IMR-90 (cell line): ENCODE measurements around the gene HYAL2. TPM values are rescaled to one million over a fixed set of nuclear protein-coding genes. Genes with fewer than 3 reads are reported as not detected.

Source experiments
- ATAC-seq: fragments of 200-7000 bp; cut with Tn5 transposase; 2 replicates; pipeline ENCODE4 v1.9.1; 2020; ENCODE audit warnings: low read depth, mild to moderate bottlenecking, moderate library complexity
- BruUV-seq: library from RNA; stranded (reverse); fragments of 400-500 nt; replicated peaks from 2 replicates; lab custom pipeline; 2021; lab: Mats Ljungman, UMichigan
- CTCF ChIA-PET: fragments of 300-600 bp; formaldehyde crosslinking; extraction: SDS; loops from one replicate; lab custom pipeline; 2021; ENCODE audit warnings: antibody characterized with exemption; lab: Yijun Ruan, JAX
- POLR2A ChIA-PET: fragments of 300-600 bp; sonication (Branson Sonifier 250); formaldehyde crosslinking; loops from one replicate; lab custom pipeline; 2022; ENCODE audit warnings: antibody characterized with exemption; ENCODE audit not compliant: unreplicated experiment; lab: Charles Lee
- DNase-seq: peaks from one replicate; pipeline ENCODE4 v3.0.0; 2013
- H2AFZ ChIP-seq: replicated peaks from 2 replicates; pipeline ENCODE3; 2013; ENCODE audit warnings: low read length, mild to moderate bottlenecking; ENCODE audit not compliant: poor library complexity
- H2AK5ac ChIP-seq: 2 replicates; pipeline ENCODE4 v1.6.1; 2013; ENCODE audit warnings: low read depth, low read length, inconsistent platforms
- H2AK9ac ChIP-seq: replicated peaks from 2 replicates; pipeline ENCODE3; 2013; ENCODE audit warnings: mild to moderate bottlenecking, low read depth, low read length, moderate library complexity; ENCODE audit not compliant: poor library complexity
- H2BK120ac ChIP-seq: 2 replicates; pipeline ENCODE4 v1.6.1; 2013; ENCODE audit warnings: low read depth, low read length, inconsistent platforms
- H2BK15ac ChIP-seq: 3 replicates; pipeline ENCODE4 v1.6.1; 2013; ENCODE audit warnings: low read depth, low read length, inconsistent platforms
- H2BK20ac ChIP-seq: 2 replicates; pipeline ENCODE4 v1.6.1; 2013; ENCODE audit warnings: low read depth, mild to moderate bottlenecking, inconsistent platforms, low read length, moderate library complexity
- H2BK5ac ChIP-seq: 2 replicates; pipeline ENCODE4 v1.6.1; 2013; ENCODE audit warnings: mild to moderate bottlenecking, low read depth, low read length, inconsistent platforms; ENCODE audit not compliant: poor library complexity, severe bottlenecking
- H3K14ac ChIP-seq: replicated peaks from 2 replicates; pipeline ENCODE4 v1.6.1; 2013; ENCODE audit warnings: low read depth, low read length, inconsistent platforms
- H3K18ac ChIP-seq: 2 replicates; pipeline ENCODE4 v1.6.1; 2013; ENCODE audit warnings: low read depth, low read length, control low read depth
- H3K23ac ChIP-seq: 2 replicates; pipeline ENCODE4 v1.6.1; 2013; ENCODE audit warnings: low read depth, low read length, inconsistent platforms
- H3K27ac ChIP-seq: 2 replicates; pipeline ENCODE4 v1.5.1; 2013; ENCODE audit warnings: mild to moderate bottlenecking, control low read depth, low read length; ENCODE audit not compliant: insufficient read depth
- H3K27me3 ChIP-seq: 2 replicates; pipeline ENCODE4 v1.6.1; 2013; ENCODE audit warnings: low read length; ENCODE audit not compliant: control insufficient read depth, insufficient read depth
- H3K36me3 ChIP-seq: 2 replicates; pipeline ENCODE4 v1.6.1; 2013; ENCODE audit warnings: low read length, mixed read lengths; ENCODE audit not compliant: control insufficient read depth, insufficient read depth
- H3K4ac ChIP-seq: 2 replicates; pipeline ENCODE4 v1.6.1; 2013; ENCODE audit warnings: low read depth, low read length, inconsistent platforms
- H3K4me1 ChIP-seq: 2 replicates; pipeline ENCODE4 v1.6.1; 2013; ENCODE audit warnings: low read length, mixed read lengths; ENCODE audit not compliant: control insufficient read depth, insufficient read depth
- H3K4me2 ChIP-seq: 2 replicates; pipeline ENCODE4 v1.6.1; 2013; ENCODE audit warnings: low read depth, mild to moderate bottlenecking, control low read depth, low read length, moderate library complexity
- H3K4me3 ChIP-seq: 2 replicates; pipeline ENCODE4 v1.5.1; 2013; ENCODE audit warnings: low read depth, mild to moderate bottlenecking, control low read depth, low read length, moderate library complexity; ENCODE audit not compliant: insufficient read depth
- H3K56ac ChIP-seq: 2 replicates; pipeline ENCODE4 v1.6.1; 2013; ENCODE audit warnings: low read length, inconsistent platforms; ENCODE audit not compliant: insufficient read depth; ENCODE audit errors: extremely low read depth
- H3K79me1 ChIP-seq, 2 experiments: 2 replicates each; pipeline ENCODE4 v1.6.1; 2013; ENCODE audit warnings: low read length in 2 of 2, inconsistent platforms in 1 of 2, low read depth in 1 of 2
- H3K9ac ChIP-seq: 2 replicates; pipeline ENCODE4 v1.6.1; 2013; ENCODE audit warnings: low read depth, low read length, control low read depth
- H3K9me1 ChIP-seq: 2 replicates; pipeline ENCODE4 v1.6.1; 2013; ENCODE audit warnings: low read length, inconsistent platforms; ENCODE audit not compliant: insufficient read depth
- H3K9me3 ChIP-seq: 2 replicates; pipeline ENCODE4 v1.6.1; 2013; ENCODE audit warnings: low read length; ENCODE audit not compliant: control insufficient read depth, insufficient read depth
- H4K20me1 ChIP-seq: 2 replicates; pipeline ENCODE4 v1.6.1; 2013; ENCODE audit warnings: low read length, inconsistent platforms; ENCODE audit not compliant: insufficient read depth
- H4K5ac ChIP-seq: 2 replicates; pipeline ENCODE4 v1.6.1; 2013; ENCODE audit warnings: mild to moderate bottlenecking, low read depth, low read length, control low read depth
- H4K8ac ChIP-seq, 2 experiments: 2 replicates each; pipeline ENCODE4 v1.6.1; 2013; ENCODE audit warnings: low read depth in 2 of 2, low read length in 2 of 2, control low read depth in 1 of 2, inconsistent platforms in 1 of 2
- H4K91ac ChIP-seq: 2 replicates; pipeline ENCODE4 v1.6.1; 2013; ENCODE audit warnings: low read depth, low read length, inconsistent platforms; ENCODE audit not compliant: insufficient read depth
- CEBPB ChIP-seq: IDR thresholded peaks from 2 replicates; pipeline ENCODE4 v1.6.1; 2012; ENCODE audit warnings: low read depth, low read length, improper control_type of control experiment
- CTCF ChIP-seq: conservative IDR thresholded peaks from 2 replicates; pipeline ENCODE4 v1.5.1; 2012; ENCODE audit warnings: mild to moderate bottlenecking, low read depth, low read length, improper control_type of control experiment
- MAFK ChIP-seq: IDR thresholded peaks from 2 replicates; pipeline ENCODE4 v1.6.1; 2012; ENCODE audit warnings: low read depth, low read length, improper control_type of control experiment
- NFE2L2 ChIP-seq: fragments of 150-350 bp; IDR thresholded peaks from 2 replicates; pipeline ENCODE4 v1.6.1; 2016; ENCODE audit warnings: low read depth, mild to moderate bottlenecking, low read length
- RAD21 ChIP-seq: IDR thresholded peaks from 2 replicates; pipeline ENCODE4 v1.6.1; 2012; ENCODE audit warnings: low read length, improper control_type of control experiment
- SMC3 ChIP-seq: fragments of 150-350 bp; IDR thresholded peaks from 2 replicates; pipeline ENCODE4 v1.6.1; 2016; ENCODE audit warnings: low read depth, mild to moderate bottlenecking, antibody characterized with exemption, low read length, moderate library complexity
- WGBS, 2 experiments: methylation state at CpG; one replicate each; pipeline versions ENCODE4 v1.1.5 to v1.1.7; 2013; ENCODE audit warnings: missing lambda C conversion rate in 2 of 2; ENCODE audit not compliant: insufficient read length in 1 of 2; ENCODE audit errors: extremely low coverage in 2 of 2; 5-methylcytosine and 5-hydroxymethylcytosine counted together
- dilution Hi-C: fragments of 300-500 bp; cut with HindIII; formaldehyde crosslinking; loops from one replicate; pipeline ENCODE4 v1.14.3; 2018; ENCODE audit warnings: low sequenced_read_pairs; ENCODE audit not compliant: unreplicated experiment
- in situ Hi-C: fragments of 300-500 bp; cut with MboI; formaldehyde crosslinking; loops from 3 replicates; pipeline ENCODE4 v1.14.3; 2019; ENCODE audit warnings: low sequenced_read_pairs, inconsistent platforms, mixed read lengths
- intact Hi-C: fragments of 100-400 bp; cut with micrococcal nuclease; formaldehyde crosslinking; loops from 2 replicates; pipeline ENCODE4 v1.10.0; 2022
- polyA plus RNA-seq, 3 experiments: library from polyadenylated mRNA; depleted of rRNA; stranded (reverse); fragments of >200 nt; gene quantifications; 2 replicates each; pipeline ENCODE4 v1.2.3, GENCODE V29; 2012; ENCODE audit warnings: low replicate concordance in 1 of 3
- total RNA-seq: library from RNA; depleted of rRNA; stranded (reverse); fragments of >200 nt; gene quantifications from 2 replicates; pipeline ENCODE4 v1.2.3, GENCODE V29; 2012

HYAL2 gene
- total and polyA plus RNA-seq, 2 of the 4 experiments (the other 2 are of a cell fraction), result 56.8 to 104 TPM

GRCh38 chr3:50326182-50326541 is 3.6 kb upstream of the HYAL2 start:
- Histone ChIP-seq H4K20me1 (peaks cover 8% of the 10 kb centered on the region), H3K27ac (no peak overlapping the region), H2BK120ac (no peak overlapping the region), H3K4me3 (no peak overlapping the region), H2BK15ac (no peak overlapping the region), H3K9me1 (no peaks in the 10 kb centered on the region), H3K9me3 (no peaks in the 10 kb centered on the region), H2AK5ac (no peak overlapping the region), H4K8ac (no peak overlapping the region), H3K79me1 (peaks cover 23 to 39% of the 10 kb centered on the region in 2 experiments; a peak in 3 of 4 replicates), H3K4ac (no peak overlapping the region), H4K91ac (no peak overlapping the region), H2AFZ (no peak overlapping the region), H2BK5ac (no peak overlapping the region), H2AK9ac (no peak overlapping the region), H3K4me2 (no peak overlapping the region), H3K36me3 (peaks cover 22% of the 10 kb centered on the region), H3K14ac (no peak overlapping the region), H3K27me3 (no peaks in the 10 kb centered on the region), H3K4me1 (peaks cover 16% of the 10 kb centered on the region), H3K9ac (no peak overlapping the region), H3K23ac (no peak overlapping the region), H4K5ac (no peak overlapping the region), H3K18ac (no peak overlapping the region), H3K56ac (no peak overlapping the region), H2BK20ac (no peak overlapping the region)
- ATAC-seq (no peak), DNase-seq (no peak)
- dilution Hi-C loops, result no loop called here
- CTCF ChIA-PET, result no interaction called here
- intact Hi-C loops, result no loop called here
- BruUV-seq, result no TSS peak
- POLR2A ChIA-PET, result no interaction called here
- in situ Hi-C loops, result loop anchor here (25.0 kb wide), 3 partner anchors 1061 to 1836 kb away; partner anchors contain the start of genes ABHD14B, GPR62, MANF and PCBP4
- no CpG with 5 or more reads among the region's 8 CpGs for WGBS, 2 experiments
- TF ChIP-seq NFE2L2 (no peak), SMC3 (no peak), RAD21 (no peak), CTCF (no peak), CEBPB (no peak), MAFK (no peak)
